ENCODE results near the gene BCL2L11. TPM values are rescaled to one million over a fixed set of nuclear protein-coding genes. Genes with fewer than 3 reads are reported as not detected.

Gene BCL2L11
- total RNA-seq, 1 donor from 2014 or later, result 19.3 TPM

DNA sequence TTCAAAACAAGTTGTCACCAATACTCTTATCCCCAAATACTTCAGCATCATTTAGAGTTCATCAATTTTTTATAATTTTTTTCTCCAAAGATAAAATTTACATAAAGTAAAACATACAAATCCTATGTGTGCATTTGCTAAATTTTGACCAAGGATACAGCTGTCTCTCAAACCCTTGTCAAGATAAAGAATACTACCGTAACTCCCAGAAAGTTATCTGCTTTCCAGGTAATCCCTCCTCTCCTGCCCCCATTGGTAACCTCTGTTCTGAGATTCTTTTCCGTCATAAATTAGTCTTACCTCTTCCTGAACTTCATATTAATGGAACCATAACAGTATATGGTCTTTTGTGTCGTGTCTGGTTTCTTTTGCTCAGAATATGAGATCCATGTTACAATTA is 49.2 kb downstream of the BCL2L11 start:
- no peak for FAIRE-seq
- H3K4me3 Mint-ChIP-seq (ENCODE audit: unreplicated experiment), result no peak overlapping the region
- no peak overlapping the region for H3K4me3 ChIP-seq (ENCODE audit: insufficient read depth, low read depth, low read length)

GRCh38 chr2:111171337-111171930 is 50.7 kb downstream of the BCL2L11 start:
- no peaks in the 10 kb centered on the region for H3K36me3 ChIP-seq (ENCODE audit: insufficient read depth, low read length)
- H3K4me3 Mint-ChIP-seq (ENCODE audit: unreplicated experiment), result no peak overlapping the region
- no peak overlapping the region for H3K27ac ChIP-seq (ENCODE audit: low read depth, low read length)
- H3K9me3 Mint-ChIP-seq (ENCODE audit: unreplicated experiment), result no peaks in the 10 kb centered on the region
- DNase-seq (ENCODE audit: low read depth) (no peak), FAIRE-seq (no peak)
- peaks cover 6% of the 10 kb centered on the region for H3K27me3 Mint-ChIP-seq (ENCODE audit: low read depth, unreplicated experiment)
- H3K4me1 ChIP-seq (ENCODE audit: insufficient read depth, low read length), result peaks cover 15% of the 10 kb centered on the region
- H3K36me3 Mint-ChIP-seq (ENCODE audit: low read depth, unreplicated experiment), result peaks cover 5% of the 10 kb centered on the region
- peaks cover 29% of the 10 kb centered on the region for H3K4me1 Mint-ChIP-seq (ENCODE audit: low read depth, unreplicated experiment)
- H3K4me2 ChIP-seq (ENCODE audit: low read length), result no peak overlapping the region
- H3K27ac Mint-ChIP-seq (ENCODE audit: unreplicated experiment), result no peak overlapping the region
- H4K20me1 ChIP-seq (ENCODE audit: insufficient read depth, low read length), result no peaks in the 10 kb centered on the region
- TF ChIP-seq, protein P1, sequence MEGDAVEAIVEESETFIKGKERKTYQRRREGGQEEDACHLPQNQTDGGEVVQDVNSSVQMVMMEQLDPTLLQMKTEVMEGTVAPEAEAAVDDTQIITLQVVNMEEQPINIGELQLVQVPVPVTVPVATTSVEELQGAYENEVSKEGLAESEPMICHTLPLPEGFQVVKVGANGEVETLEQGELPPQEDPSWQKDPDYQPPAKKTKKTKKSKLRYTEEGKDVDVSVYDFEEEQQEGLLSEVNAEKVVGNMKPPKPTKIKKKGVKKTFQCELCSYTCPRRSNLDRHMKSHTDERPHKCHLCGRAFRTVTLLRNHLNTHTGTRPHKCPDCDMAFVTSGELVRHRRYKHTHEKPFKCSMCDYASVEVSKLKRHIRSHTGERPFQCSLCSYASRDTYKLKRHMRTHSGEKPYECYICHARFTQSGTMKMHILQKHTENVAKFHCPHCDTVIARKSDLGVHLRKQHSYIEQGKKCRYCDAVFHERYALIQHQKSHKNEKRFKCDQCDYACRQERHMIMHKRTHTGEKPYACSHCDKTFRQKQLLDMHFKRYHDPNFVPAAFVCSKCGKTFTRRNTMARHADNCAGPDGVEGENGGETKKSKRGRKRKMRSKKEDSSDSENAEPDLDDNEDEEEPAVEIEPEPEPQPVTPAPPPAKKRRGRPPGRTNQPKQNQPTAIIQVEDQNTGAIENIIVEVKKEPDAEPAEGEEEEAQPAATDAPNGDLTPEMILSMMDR (IDR thresholded peaks at IDR 0.05; ENCODE audit: insufficient read depth, low read depth, low read length), result no peak
- TF ChIP-seq EZH2 (IDR thresholded peaks at IDR 0.05; ENCODE audit: insufficient read depth, low read length), result no peak
- no peaks in the 10 kb centered on the region for H3K9me3 ChIP-seq (ENCODE audit: insufficient read depth, low read depth, low read length)
- no peak overlapping the region for H3K9ac ChIP-seq (ENCODE audit: low read length)
- H3K4me3 ChIP-seq (ENCODE audit: insufficient read depth, low read depth, low read length), result no peak overlapping the region
- no peaks in the 10 kb centered on the region for H3K79me2 ChIP-seq (ENCODE audit: insufficient read depth, low read length)
- H3K27me3 ChIP-seq (ENCODE audit: insufficient read depth, low read length), result no peaks in the 10 kb centered on the region
- no peak overlapping the region for H2AFZ ChIP-seq (ENCODE audit: low read depth, low read length)

More for the DNA sequence above, 49.2 kb downstream of the BCL2L11 start:
- no peak overlapping the region for H3K27ac ChIP-seq (ENCODE audit: low read depth, low read length)
- TF ChIP-seq, protein P1 (IDR thresholded peaks at IDR 0.05; ENCODE audit: insufficient read depth, low read depth, low read length), result no peak
- no peak for TF ChIP-seq EZH2 (IDR thresholded peaks at IDR 0.05; ENCODE audit: insufficient read depth, low read length)
- no peak overlapping the region for H3K9ac ChIP-seq (ENCODE audit: low read length)
- no peak overlapping the region for H2AFZ ChIP-seq (ENCODE audit: low read depth, low read length)
- no peaks in the 10 kb centered on the region for H3K36me3 ChIP-seq (ENCODE audit: insufficient read depth, low read length)
- Mint-ChIP-seq H3K4me1 (ENCODE audit: low read depth, unreplicated experiment) (peaks cover 29% of the 10 kb centered on the region), H3K9me3 (ENCODE audit: unreplicated experiment) (no peaks in the 10 kb centered on the region), H3K36me3 (ENCODE audit: low read depth, unreplicated experiment) (peaks cover 11% of the 10 kb centered on the region), H3K27me3 (ENCODE audit: low read depth, unreplicated experiment) (peaks cover 3% of the 10 kb centered on the region), H3K27ac (ENCODE audit: unreplicated experiment) (no peak overlapping the region)
- no peak for DNase-seq (ENCODE audit: low read depth)
- peaks cover 15% of the 10 kb centered on the region for H3K4me1 ChIP-seq (ENCODE audit: insufficient read depth, low read length)
- H3K79me2 ChIP-seq (ENCODE audit: insufficient read depth, low read length), result no peaks in the 10 kb centered on the region
- H4K20me1 ChIP-seq (ENCODE audit: insufficient read depth, low read length), result no peaks in the 10 kb centered on the region
- H3K9me3 ChIP-seq (ENCODE audit: insufficient read depth, low read depth, low read length), result no peaks in the 10 kb centered on the region
- H3K4me2 ChIP-seq (ENCODE audit: low read length), result no peak overlapping the region
- no peaks in the 10 kb centered on the region for H3K27me3 ChIP-seq (ENCODE audit: insufficient read depth, low read length)

GRCh38 chr2:111172666-111173065 is 52.0 kb downstream of the BCL2L11 start:
- no peak for FAIRE-seq
- H3K27me3 Mint-ChIP-seq (ENCODE audit: low read depth, unreplicated experiment), result peaks cover 11% of the 10 kb centered on the region
- Histone ChIP-seq H3K36me3 (ENCODE audit: insufficient read depth, low read length) (no peaks in the 10 kb centered on the region), H3K27ac (ENCODE audit: low read depth, low read length) (no peak overlapping the region), H4K20me1 (ENCODE audit: insufficient read depth, low read length) (no peaks in the 10 kb centered on the region), H3K79me2 (ENCODE audit: insufficient read depth, low read length) (no peaks in the 10 kb centered on the region), H3K4me2 (ENCODE audit: low read length) (no peak overlapping the region), H3K27me3 (ENCODE audit: insufficient read depth, low read length) (no peaks in the 10 kb centered on the region), H3K4me1 (ENCODE audit: insufficient read depth, low read length) (peaks cover 11% of the 10 kb centered on the region), H3K9me3 (ENCODE audit: insufficient read depth, low read depth, low read length) (no peaks in the 10 kb centered on the region), H3K9ac (ENCODE audit: low read length) (no peak overlapping the region), H2AFZ (ENCODE audit: low read depth, low read length) (no peak overlapping the region), H3K4me3 (ENCODE audit: insufficient read depth, low read depth, low read length) (no peak overlapping the region)
- DNase-seq (ENCODE audit: low read depth), result no peak
- H3K36me3 Mint-ChIP-seq (ENCODE audit: low read depth, unreplicated experiment), result peaks cover 5% of the 10 kb centered on the region
- TF ChIP-seq EZH2 (IDR thresholded peaks at IDR 0.05; ENCODE audit: insufficient read depth, low read length), result no peak
- TF ChIP-seq, protein P1 (IDR thresholded peaks at IDR 0.05; ENCODE audit: insufficient read depth, low read depth, low read length), result no peak
- no peaks in the 10 kb centered on the region for H3K9me3 Mint-ChIP-seq (ENCODE audit: unreplicated experiment)
- H3K4me1 Mint-ChIP-seq (ENCODE audit: low read depth, unreplicated experiment), result peaks cover 29% of the 10 kb centered on the region
- H3K4me3 Mint-ChIP-seq (ENCODE audit: unreplicated experiment), result no peak overlapping the region
- no peak overlapping the region for H3K27ac Mint-ChIP-seq (ENCODE audit: unreplicated experiment)

Measured in astrocyte (in vitro differentiated cells and primary cell).